Measurements from ENCODE around the gene ANO2. TPM values are rescaled to one million over a fixed set of nuclear protein-coding genes. Genes with fewer than 3 reads are reported as not detected.

Gene ANO2
- total and polyA plus RNA-seq, 2 experiments from 2014 or later, result 2.3 to 4.6 TPM

- Mint-ChIP-seq H3K4me1 (peaks cover 33% of the 10 kb centered on the region), H3K36me3 (ENCODE audit: low read depth) (no peaks in the 10 kb centered on the region), H3K4me3 (no peak overlapping the region), H3K27me3 (ENCODE audit: insufficient read depth, low read depth, poor library complexity) (peaks cover 10% of the 10 kb centered on the region), H3K27ac (no peak overlapping the region), H3K9me3 (no peaks in the 10 kb centered on the region)
- no peak overlapping the region for H3K4me2 ChIP-seq
- no peak for TF ChIP-seq NANOG (IDR thresholded peaks at IDR 0.05; ENCODE audit: borderline replicate concordance)
- TF ChIP-seq STAT1 (IDR thresholded peaks at IDR 0.05; ENCODE audit: unreplicated experiment), result no peak
- no peak for TF ChIP-seq ZNF462 (CRISPR knock-in tag; IDR thresholded peaks at IDR 0.05)
- no peak for TF ChIP-seq JUNB (IDR thresholded peaks at IDR 0.05; ENCODE audit: unreplicated experiment)
- no peak for TF ChIP-seq CREB1 (CRISPR knock-in tag; IDR thresholded peaks at IDR 0.05; ENCODE audit: low read depth)
- no peak for TF ChIP-seq POLR2AphosphoS5 (IDR thresholded peaks at IDR 0.05; ENCODE audit: low read depth)
- TF ChIP-seq REST (IDR thresholded peaks at IDR 0.05; ENCODE audit: unreplicated experiment), result no peak
- no peak for TF ChIP-seq EZH2 (IDR thresholded peaks at IDR 0.05; ENCODE audit: low read depth, unreplicated experiment)
- no peak for TF ChIP-seq CTCF (conservative IDR thresholded peaks at IDR 0.05; ENCODE audit: low read depth in 2 of 2)
- no peak for TF ChIP-seq ZNF331 (CRISPR knock-in tag; IDR thresholded peaks at IDR 0.05; ENCODE audit: low read depth)
- TF ChIP-seq ZNF114 (CRISPR knock-in tag; IDR thresholded peaks at IDR 0.05), result no peak
- DNase-seq (ENCODE audit: low spot score), result no peak
- no peak overlapping the region for H3K4me3 ChIP-seq
- H3K79me2 ChIP-seq (replicated peaks; ENCODE audit: insufficient read depth), result no peaks in the 10 kb centered on the region
- 0 out of 2 replicates have a peak, but pooled peaks cover 2% of the 10 kb centered on the region for H3F3A ChIP-seq (replicated peaks; ENCODE audit: low read depth)
- no peak for ATAC-seq
- H3K9me2 ChIP-seq (ENCODE audit: insufficient read depth), result no peaks in the 10 kb centered on the region
- peaks cover 21% of the 10 kb centered on the region for H3K4me1 ChIP-seq (ENCODE audit: insufficient read depth)
- H4K20me1 ChIP-seq (replicated peaks; ENCODE audit: insufficient read depth), result no peaks in the 10 kb centered on the region
- H2AFZ ChIP-seq, result no peak overlapping the region
- no peaks in the 10 kb centered on the region for H3K36me3 ChIP-seq (ENCODE audit: insufficient read depth)
- no peak overlapping the region for H3K27ac ChIP-seq (ENCODE audit: low read depth)
- H3K27me3 ChIP-seq (ENCODE audit: insufficient read depth), result no peaks in the 10 kb centered on the region
Measured at GRCh38 chr12:5966486-5967095, 21.5 kb upstream of the ANO2 start.

Data from GM23338 (cell line).